H1 (cell line): Measurements from ENCODE around the gene PSKH1. TPM values are rescaled to one million over a fixed set of nuclear protein-coding genes. Genes with fewer than 3 reads are reported as not detected.

ENCODE experiments used
- ATF3 ChIP-seq: IDR thresholded peaks from 2 replicates; pipeline ENCODE4 v1.6.1; 2011; ENCODE audit warnings: low read depth, mild to moderate bottlenecking, low read length; ENCODE audit not compliant: insufficient read depth
- BCL11A ChIP-seq, 2 experiments: IDR thresholded peaks; one replicate each; pipeline ENCODE4 v1.6.1; 2011; ENCODE audit warnings: low read depth in 2 of 2, low read length in 2 of 2, mild to moderate bottlenecking in 2 of 2
- CTCF ChIP-seq, 3 experiments: IDR thresholded peaks; 1 replicate in 2 of 3; 2 replicates in 1 of 3; pipeline versions ENCODE4 v1.5.1 to v1.6.1; 2011; ENCODE audit warnings: low read length in 3 of 3, mild to moderate bottlenecking in 3 of 3, inconsistent platforms in 2 of 3, low read depth in 1 of 3, moderate library complexity in 1 of 3; ENCODE audit not compliant: insufficient read depth in 1 of 3; ENCODE audit errors: control extremely low read depth in 1 of 3
- MAFK ChIP-seq: IDR thresholded peaks from 2 replicates; pipeline ENCODE4 v1.6.1; 2012; ENCODE audit warnings: low read depth, mild to moderate bottlenecking, improper control_type of control experiment, low read length
- NANOG ChIP-seq: IDR thresholded peaks from 2 replicates; pipeline ENCODE4 v1.6.1; 2011; ENCODE audit warnings: low read length, low read depth, mild to moderate bottlenecking, inconsistent platforms; ENCODE audit not compliant: insufficient read depth, poor library complexity, severe bottlenecking
- POLR2A ChIP-seq, 2 experiments: IDR thresholded peaks; 1 replicate in 1 of 2; 2 replicates in 1 of 2; pipeline ENCODE4 v1.6.1; 2011; ENCODE audit warnings: low read depth in 2 of 2, low read length in 2 of 2, mild to moderate bottlenecking in 2 of 2; ENCODE audit errors: control extremely low read depth in 1 of 2
- RFX5 ChIP-seq: IDR thresholded peaks from 2 replicates; pipeline ENCODE4 v1.6.1; 2011; ENCODE audit warnings: low read depth, low read length, improper control_type of control experiment, borderline replicate concordance
- polyA plus RNA-seq, 7 experiments: library from polyadenylated mRNA; depleted of rRNA in 3 of 7; stranded (reverse) in 5 of 7; unstranded in 2 of 7; fragments of >200 nt in 5 of 7; fragments of 200-250 nt in 2 of 7; gene quantifications; 1 replicate in 5 of 7; 2 replicates in 1 of 7; 4 replicates in 1 of 7; pipeline versions ENCODE4 v1.2.1 to v1.2.3, GENCODE V29; 2011 to 2013; ENCODE audit warnings: missing spikeins in 2 of 7, mixed read lengths in 2 of 7
- total RNA-seq: library from RNA; stranded (reverse); fragmentation: NEBNext Ultra II Directional; extraction: Animal tissue kit (Norgen Biotek cat#: 25700); gene quantifications from 2 replicates; pipeline ENCODE4 v1.2.1, GENCODE V29; 2021

Gene PSKH1
- total and polyA plus RNA-seq, 2 of the 8 experiments (the other 6 are each of a cell fraction or from before 2014, with no cell fraction given), result 24.8 to 51.0 TPM

- peak in 1 of 3 experiments; percentile 52; a peak in 1 of 4 replicates for TF ChIP-seq CTCF (IDR thresholded peaks at IDR 0.05; ENCODE audit: control extremely low read depth in 1 of 3, insufficient read depth in 1 of 3, low read depth in 1 of 3, low read length in 3 of 3)
- TF ChIP-seq NANOG, result no peak
- TF ChIP-seq MAFK, result no peak
- no peak for TF ChIP-seq RFX5
- TF ChIP-seq ATF3, result no peak
- TF ChIP-seq POLR2A (IDR thresholded peaks at IDR 0.05; ENCODE audit: control extremely low read depth in 1 of 2, low read depth in 2 of 2, low read length in 2 of 2), result 0 out of 3 replicates have a peak, but pooled peaks of 1 of the 2 experiments have one; percentile 41
- TF ChIP-seq BCL11A (IDR thresholded peaks at IDR 0.05; ENCODE audit: low read depth in 2 of 2, low read length in 2 of 2), result no peak
Measured at GRCh38 chr16:67942510-67943255, 49.6 kb downstream of the PSKH1 start (continued).
